ENCODE measurements around the gene EGR2. TPM values are rescaled to one million over a fixed set of nuclear protein-coding genes. Genes with fewer than 3 reads are reported as not detected.

The EGR2 gene
- total and polyA plus RNA-seq, 2 donors (not counting 3 experiments of a cell fraction or from before 2014, with no cell fraction given): 0.46 to 0.47 TPM

DNA sequence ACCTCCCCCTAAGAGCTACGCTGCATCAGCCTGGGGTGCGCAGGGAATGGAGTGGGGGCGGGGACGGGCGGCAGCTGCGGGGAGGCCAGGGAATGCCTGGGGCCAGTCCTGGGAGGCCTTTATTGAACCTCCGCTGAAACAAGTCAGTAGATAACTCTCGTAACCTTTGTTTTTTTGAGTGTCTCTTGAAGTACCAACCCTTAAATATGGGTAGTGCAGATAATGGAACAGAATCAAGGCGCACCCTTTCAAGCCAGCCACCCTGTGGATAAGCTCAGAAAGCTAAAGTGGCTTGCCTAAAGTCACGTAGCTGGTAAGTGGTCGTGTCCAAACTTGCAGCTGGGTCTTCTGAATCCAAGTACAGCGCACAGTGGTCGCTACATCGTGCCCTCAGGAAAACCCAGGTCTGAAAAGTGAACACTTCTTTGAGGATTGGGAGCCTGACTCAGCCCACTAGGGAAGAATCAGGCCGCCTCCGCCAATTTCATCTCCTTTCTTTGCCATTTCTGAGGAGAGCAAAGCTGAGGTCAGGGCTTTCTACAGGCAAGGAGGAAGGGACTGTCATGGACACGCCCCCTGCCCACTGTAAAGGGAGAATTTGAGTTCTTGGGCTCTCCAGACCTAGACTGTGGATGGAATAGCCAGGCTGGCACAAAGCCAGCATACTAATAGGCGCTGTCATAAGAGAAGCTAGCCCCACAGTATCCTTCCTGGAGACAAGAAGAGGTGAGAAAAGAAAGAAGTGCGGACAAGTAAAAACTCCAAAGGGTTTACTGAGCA is 3.2 kb upstream of the EGR2 start:
- H3K9me1 ChIP-seq (replicated peaks; ENCODE audit: control insufficient read depth, extremely low read depth, insufficient read depth, low read length): no peaks in the 10 kb centered on the region
- no TSS peak for BruUV-seq (replicated peaks)
- no peak overlapping the region for H3K4me2 ChIP-seq (ENCODE audit: insufficient read depth, low read length)
- TF ChIP-seq POLR2A (IDR thresholded peaks at IDR 0.05; ENCODE audit: low read depth, low read length) (no peak), POLR2AphosphoS5 (IDR thresholded peaks at IDR 0.05; ENCODE audit: insufficient read depth, low read depth, low read length) (no peak), MYC (IDR thresholded peaks at IDR 0.05; ENCODE audit: low read depth, low read length) (no peak), GATA2 (IDR thresholded peaks at IDR 0.05; ENCODE audit: insufficient read depth, insufficient read length, low read depth, low read length) (no peak), EZH2 (IDR thresholded peaks at IDR 0.05; ENCODE audit: borderline replicate concordance, low read depth, low read length, severe bottlenecking) (no peak), JUN (IDR thresholded peaks at IDR 0.05; ENCODE audit: borderline replicate concordance, insufficient read depth, insufficient read length, low read depth) (no peak), FOS (IDR thresholded peaks at IDR 0.05; ENCODE audit: borderline replicate concordance, insufficient read depth, low read length) (no peak)
- TF ChIP-seq, protein P1, sequence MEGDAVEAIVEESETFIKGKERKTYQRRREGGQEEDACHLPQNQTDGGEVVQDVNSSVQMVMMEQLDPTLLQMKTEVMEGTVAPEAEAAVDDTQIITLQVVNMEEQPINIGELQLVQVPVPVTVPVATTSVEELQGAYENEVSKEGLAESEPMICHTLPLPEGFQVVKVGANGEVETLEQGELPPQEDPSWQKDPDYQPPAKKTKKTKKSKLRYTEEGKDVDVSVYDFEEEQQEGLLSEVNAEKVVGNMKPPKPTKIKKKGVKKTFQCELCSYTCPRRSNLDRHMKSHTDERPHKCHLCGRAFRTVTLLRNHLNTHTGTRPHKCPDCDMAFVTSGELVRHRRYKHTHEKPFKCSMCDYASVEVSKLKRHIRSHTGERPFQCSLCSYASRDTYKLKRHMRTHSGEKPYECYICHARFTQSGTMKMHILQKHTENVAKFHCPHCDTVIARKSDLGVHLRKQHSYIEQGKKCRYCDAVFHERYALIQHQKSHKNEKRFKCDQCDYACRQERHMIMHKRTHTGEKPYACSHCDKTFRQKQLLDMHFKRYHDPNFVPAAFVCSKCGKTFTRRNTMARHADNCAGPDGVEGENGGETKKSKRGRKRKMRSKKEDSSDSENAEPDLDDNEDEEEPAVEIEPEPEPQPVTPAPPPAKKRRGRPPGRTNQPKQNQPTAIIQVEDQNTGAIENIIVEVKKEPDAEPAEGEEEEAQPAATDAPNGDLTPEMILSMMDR (IDR thresholded peaks at IDR 0.05; ENCODE audit: extremely low read depth in 1 of 2, insufficient read depth in 1 of 2, low read depth in 1 of 2, low read length in 2 of 2): no peak
- TF ChIP-seq, protein P2, sequence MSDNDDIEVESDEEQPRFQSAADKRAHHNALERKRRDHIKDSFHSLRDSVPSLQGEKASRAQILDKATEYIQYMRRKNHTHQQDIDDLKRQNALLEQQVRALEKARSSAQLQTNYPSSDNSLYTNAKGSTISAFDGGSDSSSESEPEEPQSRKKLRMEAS (IDR thresholded peaks at IDR 0.05; ENCODE audit: insufficient read depth, insufficient read length): no peak
- POLR2A ChIA-PET: no interaction called here
- CTCF ChIA-PET: interaction anchor here (0.7 to 9.9 kb wide), 17 partner anchors 11 to 948 kb away, joined by 3 to 232 read pairs (median 6); partner anchors contain the start of gene ADO
- H3K27ac ChIP-seq (ENCODE audit: insufficient read depth, low read depth, low read length): no peak overlapping the region
- no peak overlapping the region for H3K9ac ChIP-seq (replicated peaks; ENCODE audit: extremely low read depth, insufficient read depth, low read length)
- H2AFZ ChIP-seq (ENCODE audit: low read depth, low read length): no peak overlapping the region
- FAIRE-seq (no peak), DNase-seq (ENCODE audit: low read depth, low spot score) (no peak)
- intact Hi-C loops (cut with micrococcal nuclease): loop anchor here (5.0 kb wide), 5 partner anchors 132 to 2002 kb away; partner anchors contain the start of genes RHOBTB1 and RTKN2
- no peaks in the 10 kb centered on the region for H3K79me2 ChIP-seq (ENCODE audit: control insufficient read depth, insufficient read depth, low read length)
- no peaks in the 10 kb centered on the region for H4K20me1 ChIP-seq (replicated peaks; ENCODE audit: control insufficient read depth, extremely low read depth, insufficient read depth, low read length)
- H3K9me3 ChIP-seq (replicated peaks; ENCODE audit: control insufficient read depth, insufficient read depth, low read length): no peaks in the 10 kb centered on the region
- H3K27me3 ChIP-seq (ENCODE audit: control insufficient read depth in 2 of 2, insufficient read depth in 2 of 2, low read length in 2 of 2): peaks cover 45 to 58% of the 10 kb centered on the region in 2 experiments
- peaks cover 24% of the 10 kb centered on the region for H3K4me1 ChIP-seq (ENCODE audit: control insufficient read depth, extremely low read depth, insufficient read depth, low read length)
- no peaks in the 10 kb centered on the region for H3K36me3 ChIP-seq (ENCODE audit: control insufficient read depth in 2 of 2, extremely low read depth in 1 of 2, insufficient read depth in 2 of 2, low read length in 2 of 2)
- dilution Hi-C loops (cut with MboI; ENCODE audit: extremely low pct_ligation_motif_present, low sequenced_read_pairs): no loop called here
- H3K4me3 ChIP-seq (replicated peaks in 1 of 3; ENCODE audit: insufficient read depth in 1 of 3, low read depth in 1 of 3, low read length in 3 of 3): no peak overlapping the region
